ENCODE measurements around the gene HDAC4. TPM values are rescaled to one million over a fixed set of nuclear protein-coding genes. Genes with fewer than 3 reads are reported as not detected.

Gene HDAC4
- total RNA-seq, 1 donor from 2014 or later: 7.8 TPM

DNA sequence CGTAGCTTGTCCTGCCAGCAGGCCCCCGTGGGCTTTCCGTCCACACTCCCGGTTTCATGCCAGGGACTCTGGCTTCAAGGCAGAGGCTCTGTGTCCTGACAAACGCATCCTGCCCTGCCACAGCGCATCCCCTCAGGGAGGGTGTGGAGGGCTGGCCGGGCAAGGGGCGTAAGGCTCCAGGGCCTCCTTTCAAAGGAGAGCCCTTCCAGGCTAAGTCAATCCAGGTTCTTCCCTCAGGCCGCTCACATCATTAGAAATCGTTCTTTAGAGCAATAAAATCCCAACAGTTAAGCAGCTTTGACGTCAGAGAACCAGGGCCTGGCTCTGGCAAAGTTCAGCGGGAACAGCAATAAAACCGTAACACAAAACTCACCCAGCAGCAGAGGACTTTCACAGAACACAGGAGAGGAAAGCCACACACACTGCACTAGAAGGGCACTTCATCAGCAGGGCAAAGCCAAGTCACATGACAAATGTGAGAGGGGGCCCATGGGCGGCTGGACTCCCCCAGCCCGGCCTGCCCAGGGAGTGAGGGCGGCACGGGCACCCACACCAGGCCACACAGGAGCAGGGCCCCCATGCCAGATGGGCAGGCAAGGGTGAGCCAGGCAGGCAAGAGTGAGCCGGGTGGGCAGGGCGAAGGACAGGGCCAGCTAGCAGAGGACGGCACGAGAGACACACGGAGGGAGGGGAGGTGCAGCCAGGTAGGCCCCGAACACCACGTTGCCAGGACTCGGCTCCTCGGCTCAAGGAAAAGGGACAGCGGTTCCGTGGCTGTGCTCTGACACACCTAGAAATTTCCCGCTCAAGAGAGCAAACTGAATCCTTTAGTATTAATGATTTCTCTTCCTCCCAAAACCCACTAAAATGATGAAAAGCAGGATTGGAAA is 52.0 kb downstream of the HDAC4 start:
- Histone ChIP-seq H3K27me3 (ENCODE audit: control insufficient read depth, insufficient read depth, low read length) (no peaks in the 10 kb centered on the region), H3K4me3 (ENCODE audit: low read depth, low read length) (no peak overlapping the region), H3K36me3 (ENCODE audit: control insufficient read depth, insufficient read depth, low read length) (no peaks in the 10 kb centered on the region)
- no peak for DNase-seq (ENCODE audit: low read depth)
- TF ChIP-seq, protein P1, sequence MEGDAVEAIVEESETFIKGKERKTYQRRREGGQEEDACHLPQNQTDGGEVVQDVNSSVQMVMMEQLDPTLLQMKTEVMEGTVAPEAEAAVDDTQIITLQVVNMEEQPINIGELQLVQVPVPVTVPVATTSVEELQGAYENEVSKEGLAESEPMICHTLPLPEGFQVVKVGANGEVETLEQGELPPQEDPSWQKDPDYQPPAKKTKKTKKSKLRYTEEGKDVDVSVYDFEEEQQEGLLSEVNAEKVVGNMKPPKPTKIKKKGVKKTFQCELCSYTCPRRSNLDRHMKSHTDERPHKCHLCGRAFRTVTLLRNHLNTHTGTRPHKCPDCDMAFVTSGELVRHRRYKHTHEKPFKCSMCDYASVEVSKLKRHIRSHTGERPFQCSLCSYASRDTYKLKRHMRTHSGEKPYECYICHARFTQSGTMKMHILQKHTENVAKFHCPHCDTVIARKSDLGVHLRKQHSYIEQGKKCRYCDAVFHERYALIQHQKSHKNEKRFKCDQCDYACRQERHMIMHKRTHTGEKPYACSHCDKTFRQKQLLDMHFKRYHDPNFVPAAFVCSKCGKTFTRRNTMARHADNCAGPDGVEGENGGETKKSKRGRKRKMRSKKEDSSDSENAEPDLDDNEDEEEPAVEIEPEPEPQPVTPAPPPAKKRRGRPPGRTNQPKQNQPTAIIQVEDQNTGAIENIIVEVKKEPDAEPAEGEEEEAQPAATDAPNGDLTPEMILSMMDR (IDR thresholded peaks at IDR 0.05; ENCODE audit: insufficient read depth, low read length, poor library complexity, severe bottlenecking): no peak

DNA sequence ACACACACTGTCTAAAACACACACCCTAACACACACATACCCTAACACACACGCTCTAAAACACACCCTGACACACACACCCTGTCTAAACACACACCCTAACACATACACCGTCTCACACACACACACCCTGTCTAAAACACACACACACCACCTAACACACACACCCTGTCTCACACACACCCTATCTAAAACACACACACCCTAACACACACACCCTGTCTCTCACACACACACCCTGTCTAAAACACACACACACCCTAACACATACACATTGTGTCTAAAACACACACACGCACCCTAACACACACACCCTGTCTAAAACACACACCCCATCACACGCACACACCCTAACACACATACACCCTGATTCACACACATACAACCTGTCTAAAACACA is 54.1 kb downstream of the HDAC4 start:
- no peak for DNase-seq (ENCODE audit: low read depth)
- Histone ChIP-seq H3K4me3 (ENCODE audit: low read depth, low read length) (no peak overlapping the region), H3K36me3 (ENCODE audit: control insufficient read depth, insufficient read depth, low read length) (no peaks in the 10 kb centered on the region), H3K27me3 (ENCODE audit: control insufficient read depth, insufficient read depth, low read length) (no peaks in the 10 kb centered on the region)
- TF ChIP-seq, protein P1 (IDR thresholded peaks at IDR 0.05; ENCODE audit: insufficient read depth, low read length, poor library complexity, severe bottlenecking): no peak

DNA sequence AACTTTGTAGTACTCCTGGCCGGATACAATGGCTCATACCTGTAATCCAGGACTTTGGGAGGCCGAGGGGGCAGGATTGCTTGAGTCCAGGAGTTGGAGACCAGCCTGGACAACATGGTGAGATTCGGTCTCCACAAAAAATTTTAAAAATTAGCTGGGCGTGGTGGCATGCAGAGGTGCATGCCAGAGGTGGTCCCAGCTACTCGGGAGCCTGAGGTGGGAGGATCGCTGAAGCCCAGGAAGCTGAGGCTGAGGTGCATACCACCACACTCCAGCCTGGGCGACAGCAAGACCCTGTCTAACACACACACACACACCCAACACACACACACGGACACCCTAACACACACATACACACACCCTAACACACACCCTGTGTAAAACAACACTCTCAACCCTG is 55.6 kb downstream of the HDAC4 start:
- Histone ChIP-seq H3K36me3 (ENCODE audit: control insufficient read depth, insufficient read depth, low read length) (no peaks in the 10 kb centered on the region), H3K4me3 (ENCODE audit: low read depth, low read length) (no peak overlapping the region), H3K27me3 (ENCODE audit: control insufficient read depth, insufficient read depth, low read length) (no peaks in the 10 kb centered on the region)
- TF ChIP-seq, protein P1 (IDR thresholded peaks at IDR 0.05; ENCODE audit: insufficient read depth, low read length, poor library complexity, severe bottlenecking): no peak
- DNase-seq (ENCODE audit: low read depth): no peak

DNA sequence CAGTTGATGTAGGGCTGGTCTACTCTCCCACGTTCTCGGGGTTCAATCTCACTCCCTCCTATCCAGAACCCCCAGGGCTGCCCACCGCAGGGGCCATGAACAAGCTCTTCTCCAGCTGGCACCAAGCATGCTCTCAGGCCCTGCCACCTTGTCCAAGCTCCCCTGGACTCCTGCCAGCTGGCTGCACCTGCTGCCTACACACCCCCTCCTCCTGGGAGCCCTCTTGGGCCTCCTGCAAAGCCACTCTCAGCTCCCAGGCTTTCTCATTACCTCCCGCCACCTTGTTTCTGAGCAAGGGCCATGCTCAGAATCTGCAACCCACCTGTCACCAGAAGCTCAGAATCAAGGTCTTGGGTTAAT is 56.0 kb downstream of the HDAC4 start:
- no peaks in the 10 kb centered on the region for H3K27me3 ChIP-seq (ENCODE audit: control insufficient read depth, insufficient read depth, low read length)
- H3K4me3 ChIP-seq (ENCODE audit: low read depth, low read length): no peak overlapping the region
- DNase-seq (ENCODE audit: low read depth): no peak
- H3K36me3 ChIP-seq (ENCODE audit: control insufficient read depth, insufficient read depth, low read length): no peaks in the 10 kb centered on the region
- TF ChIP-seq, protein P1 (IDR thresholded peaks at IDR 0.05; ENCODE audit: insufficient read depth, low read length, poor library complexity, severe bottlenecking): no peak

DNA sequence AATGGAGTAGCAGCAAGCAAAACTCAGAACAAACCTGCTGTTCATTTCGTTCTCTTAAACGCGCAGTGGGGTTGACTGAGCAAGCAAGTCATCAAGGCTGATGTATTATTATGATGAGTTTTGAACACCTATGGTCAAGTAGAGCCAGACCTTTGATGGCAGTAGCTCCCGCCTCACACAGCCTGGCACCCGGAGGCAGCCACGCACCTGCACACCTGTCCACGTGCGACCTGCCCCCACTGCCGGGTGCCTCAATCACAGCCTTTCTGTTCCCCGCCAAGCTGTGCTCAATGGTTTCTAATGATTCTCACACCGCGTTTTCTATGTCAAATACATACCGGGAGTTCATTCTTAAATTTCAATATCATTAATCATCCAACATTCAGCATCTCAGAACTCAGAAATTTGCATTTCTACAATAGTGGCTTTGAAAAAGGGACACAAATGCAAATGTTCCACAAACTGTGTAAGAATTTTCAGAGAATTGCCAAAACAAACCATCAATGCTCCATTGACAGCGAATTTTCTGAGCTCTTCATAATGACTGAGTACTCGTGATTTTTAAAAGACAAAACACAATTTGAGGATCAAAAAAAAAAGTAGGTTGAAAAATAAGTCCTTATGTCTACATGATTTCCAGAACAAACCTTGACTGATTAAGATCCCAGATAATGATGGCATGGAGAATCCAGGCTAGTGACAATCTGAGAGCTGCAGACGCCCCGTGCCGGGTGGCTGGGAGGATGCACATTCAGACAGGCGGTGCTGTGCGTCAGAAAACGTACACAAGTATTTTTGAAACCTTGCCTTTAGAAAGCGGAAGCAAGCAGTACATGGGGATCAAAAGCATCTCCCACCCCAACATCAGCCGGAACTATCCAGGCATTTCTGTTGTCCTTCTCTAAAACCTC is 56.6 kb downstream of the HDAC4 start:
- TF ChIP-seq, protein P1 (IDR thresholded peaks at IDR 0.05; ENCODE audit: insufficient read depth, low read length, poor library complexity, severe bottlenecking): no peak
- DNase-seq (ENCODE audit: low read depth): no peak

More for the DNA sequence above, 56.6 kb downstream of the HDAC4 start:
- no peaks in the 10 kb centered on the region for H3K36me3 ChIP-seq (ENCODE audit: control insufficient read depth, insufficient read depth, low read length)
- H3K27me3 ChIP-seq (ENCODE audit: control insufficient read depth, insufficient read depth, low read length): no peaks in the 10 kb centered on the region
- no peak overlapping the region for H3K4me3 ChIP-seq (ENCODE audit: low read depth, low read length)

Measured in kidney epithelial cell (primary cell).